H9 (cell line): ENCODE data around the gene OR52K2. TPM values are rescaled to one million over a fixed set of nuclear protein-coding genes. Genes with fewer than 3 reads are reported as not detected.

Experiments used
- DNase-seq: peaks from one replicate; pipeline ENCODE4 v3.0.0-alpha.2; 2017
- H2AFZ ChIP-seq: one replicate; pipeline ENCODE4 v1.6.1; 2013; ENCODE audit warnings: mild to moderate bottlenecking, low read length, control low read depth, moderate library complexity
- H2AK5ac ChIP-seq: 2 replicates; pipeline ENCODE4 v1.6.1; 2013; ENCODE audit warnings: low read length, control low read depth, mixed read lengths; ENCODE audit not compliant: insufficient read length
- H2BK120ac ChIP-seq: one replicate; pipeline ENCODE4 v1.6.1; 2013; ENCODE audit warnings: low read depth, mild to moderate bottlenecking, low read length, control low read depth, inconsistent platforms; ENCODE audit not compliant: poor library complexity, severe bottlenecking
- H2BK12ac ChIP-seq: 2 replicates; pipeline ENCODE4 v1.6.1; 2013; ENCODE audit warnings: low read length, control low read depth, mixed read lengths, low read depth; ENCODE audit not compliant: insufficient read length
- H2BK15ac ChIP-seq: 2 replicates; pipeline ENCODE4 v1.6.1; 2013; ENCODE audit warnings: low read depth, low read length, control low read depth
- H2BK20ac ChIP-seq: one replicate; pipeline ENCODE4 v1.6.1; 2013; ENCODE audit warnings: low read depth, mild to moderate bottlenecking, low read length, control low read depth, inconsistent platforms; ENCODE audit not compliant: poor library complexity, severe bottlenecking
- H2BK5ac ChIP-seq: 2 replicates; pipeline ENCODE4 v1.6.1; 2013; ENCODE audit warnings: low read length, control low read depth, mixed read lengths; ENCODE audit not compliant: insufficient read length
- H3K14ac ChIP-seq: 2 replicates; pipeline ENCODE4 v1.6.1; 2013; ENCODE audit warnings: low read length, control low read depth; ENCODE audit not compliant: insufficient read depth
- H3K18ac ChIP-seq: 2 replicates; pipeline ENCODE4 v1.6.1; 2013; ENCODE audit warnings: low read depth, mild to moderate bottlenecking, mixed read lengths, low read length, control low read depth; ENCODE audit not compliant: insufficient read length
- H3K23ac ChIP-seq: 2 replicates; pipeline ENCODE4 v1.6.1; 2013; ENCODE audit warnings: low read length, control low read depth, mixed read lengths, low read depth; ENCODE audit not compliant: insufficient read length
- H3K23me2 ChIP-seq: 2 replicates; pipeline ENCODE4 v1.6.1; 2013; ENCODE audit warnings: low read depth, mild to moderate bottlenecking, mixed read lengths, low read length, control low read depth; ENCODE audit not compliant: insufficient read length, poor library complexity, severe bottlenecking
- H3K27ac ChIP-seq: 2 replicates; pipeline ENCODE4 v1.5.1; 2013; ENCODE audit warnings: low read length, control low read depth, mixed read lengths, low read depth; ENCODE audit not compliant: insufficient read length
- H3K27me3 ChIP-seq: 2 replicates; pipeline ENCODE4 v1.6.1; 2013; ENCODE audit warnings: low read length, control low read depth, inconsistent platforms; ENCODE audit not compliant: insufficient read depth
- H3K4ac ChIP-seq: 2 replicates; pipeline ENCODE4 v1.6.1; 2013; ENCODE audit warnings: low read depth, mild to moderate bottlenecking, control low read depth, inconsistent platforms, low read length, moderate library complexity
- H3K4me1 ChIP-seq: 2 replicates; pipeline ENCODE4 v1.6.1; 2013; ENCODE audit warnings: low read length, control low read depth, inconsistent platforms; ENCODE audit not compliant: insufficient read depth
- H3K4me2 ChIP-seq: 2 replicates; pipeline ENCODE4 v1.6.1; 2013; ENCODE audit warnings: low read length, control low read depth, mixed read lengths; ENCODE audit not compliant: insufficient read length, insufficient read depth
- H3K56ac ChIP-seq: 2 replicates; pipeline ENCODE4 v1.6.1; 2013; ENCODE audit warnings: low read depth, mild to moderate bottlenecking, mixed read lengths, low read length, control low read depth; ENCODE audit not compliant: insufficient read length
- H3K79me1 ChIP-seq: 2 replicates; pipeline ENCODE4 v1.6.1; 2013; ENCODE audit warnings: low read depth, mild to moderate bottlenecking, moderate library complexity, low read length, control low read depth, inconsistent platforms; ENCODE audit not compliant: insufficient read depth, poor library complexity, severe bottlenecking
- H3K79me2 ChIP-seq: 2 replicates; pipeline ENCODE4 v1.6.1; 2013; ENCODE audit warnings: low read length, control low read depth, inconsistent platforms; ENCODE audit not compliant: insufficient read depth
- H3K9ac ChIP-seq: 2 replicates; pipeline ENCODE4 v1.6.1; 2013; ENCODE audit warnings: low read length, control low read depth, mixed read lengths; ENCODE audit not compliant: insufficient read length; ENCODE audit errors: extremely low read depth
- H3K9me3 ChIP-seq: one replicate; pipeline ENCODE4 v1.6.1; 2013; ENCODE audit warnings: low read depth, low read length, inconsistent platforms; ENCODE audit not compliant: control insufficient read depth
- H3T11ph ChIP-seq: one replicate; pipeline ENCODE4 v1.6.1; 2013; ENCODE audit warnings: mild to moderate bottlenecking, low read length, control low read depth, inconsistent platforms
- H4K20me1 ChIP-seq: one replicate; pipeline ENCODE4 v1.6.1; 2013; ENCODE audit not compliant: control insufficient read depth, insufficient read length, insufficient read depth
- H4K5ac ChIP-seq: 2 replicates; pipeline ENCODE4 v1.6.1; 2013; ENCODE audit warnings: low read depth, mild to moderate bottlenecking, mixed read lengths, low read length, control low read depth; ENCODE audit not compliant: insufficient read length
- H4K8ac ChIP-seq: replicated peaks from 2 replicates; pipeline ENCODE4 v1.6.1; 2013; ENCODE audit warnings: low read length, control low read depth, mixed read lengths, low read depth; ENCODE audit not compliant: insufficient read length
- H4K91ac ChIP-seq: 2 replicates; pipeline ENCODE4 v1.6.1; 2013; ENCODE audit warnings: low read depth, mild to moderate bottlenecking, moderate library complexity, mixed read lengths, low read length, control low read depth; ENCODE audit not compliant: insufficient read length
- H3K27ac Mint-ChIP-seq, 3 experiments: 2 replicates in 2 of 3; 3 replicates in 1 of 3; pipeline ENCODE4 v1.8.0; 2020 to 2021; ENCODE audit warnings: mixed read lengths in 3 of 3, mild to moderate bottlenecking in 1 of 3, moderate library complexity in 1 of 3
- H3K27me3 Mint-ChIP-seq: 2 replicates; pipeline ENCODE4 v1.8.0; 2021; ENCODE audit warnings: low read depth, mild to moderate bottlenecking, moderate library complexity, mixed read lengths
- H3K36me3 Mint-ChIP-seq, 3 experiments: 2 replicates in 2 of 3; 3 replicates in 1 of 3; pipeline ENCODE4 v1.8.0; 2020 to 2021; ENCODE audit warnings: low read depth in 3 of 3, mixed read lengths in 3 of 3; ENCODE audit not compliant: insufficient read depth in 1 of 3
- H3K4me1 Mint-ChIP-seq, 2 experiments: 2 replicates each; pipeline ENCODE4 v1.8.0; 2020; ENCODE audit warnings: mixed read lengths in 2 of 2
- H3K4me3 Mint-ChIP-seq, 2 experiments: 2 replicates in 1 of 2; 3 replicates in 1 of 2; pipeline ENCODE4 v1.8.0; 2020 to 2021; ENCODE audit warnings: mild to moderate bottlenecking in 2 of 2, mixed read lengths in 2 of 2, moderate library complexity in 1 of 2
- H3K9me3 Mint-ChIP-seq, 2 experiments: 2 replicates in 1 of 2; 3 replicates in 1 of 2; pipeline ENCODE4 v1.8.0; 2020; ENCODE audit warnings: mild to moderate bottlenecking in 2 of 2, mixed read lengths in 2 of 2, moderate library complexity in 1 of 2
- WGBS: extraction: QIAGEN DNeasy Blood & Tissue Kit; methylation state at CpG from one replicate; pipeline ENCODE4 v1.1.7; 2013; ENCODE audit warnings: missing lambda C conversion rate, low lambda C conversion rate, mixed read lengths; ENCODE audit not compliant: insufficient read length; ENCODE audit errors: extremely low coverage; 5-methylcytosine and 5-hydroxymethylcytosine counted together
- total RNA-seq: library from RNA; stranded (reverse); gene quantifications from 2 replicates; pipeline ENCODE4 v1.2.1, GENCODE V29; 2021
- TF ChIP-seq, protein P1 (sequence below): fragments of 200-600 bp; sonication (generic); conservative IDR thresholded peaks from 3 replicates; pipeline ENCODE4 v1.8.0; 2021; ENCODE audit warnings: antibody characterized with exemption, mild to moderate bottlenecking

Gene OR52K2
- total RNA-seq, 1 experiment from 2014 or later: not detected

DNA sequence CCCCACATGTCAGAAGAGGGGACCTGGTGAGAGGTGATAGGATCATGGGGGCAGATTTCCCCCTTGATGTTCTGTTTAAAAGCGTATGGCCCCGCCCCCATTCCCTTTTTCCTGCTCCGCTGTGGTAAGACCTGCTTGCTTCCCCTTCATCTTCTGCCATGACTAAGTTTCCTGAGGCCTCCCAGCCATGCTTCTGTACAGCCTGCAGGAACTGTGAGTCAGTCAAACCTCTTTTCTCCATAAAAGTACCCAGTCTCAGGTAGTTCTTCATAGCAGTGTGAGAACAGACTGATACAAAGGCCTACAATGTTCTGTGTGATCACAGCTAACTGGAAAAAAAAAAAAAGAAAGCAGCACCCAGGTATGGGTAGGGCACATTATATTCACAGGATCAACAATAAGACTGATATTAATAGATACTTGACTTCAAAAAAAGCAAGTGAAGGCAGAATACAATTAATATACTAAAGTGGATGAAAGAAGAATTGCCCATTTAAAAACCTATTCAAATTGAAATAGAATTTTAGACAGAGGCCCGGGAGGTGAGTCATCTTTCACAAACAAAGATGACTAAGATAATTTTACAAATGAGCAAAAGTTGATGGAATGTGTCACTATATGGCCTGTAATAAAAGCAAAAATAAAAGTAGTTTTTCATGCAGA lies 31.6 kb downstream of the OR52K2 start:
- H4K8ac ChIP-seq: no peak overlapping the region
- no peak overlapping the region for H2AFZ ChIP-seq
- no peak overlapping the region for H3K27ac ChIP-seq
- Mint-ChIP-seq H3K27ac (no peak overlapping the region), H3K27me3 (no peaks in the 10 kb centered on the region), H3K36me3 (no peaks in the 10 kb centered on the region), H3K4me3 (no peak overlapping the region), H3K9me3 (no peaks in the 10 kb centered on the region), H3K4me1 (peaks cover 6 to 10% of the 10 kb centered on the region in 2 experiments)
- H3K4ac ChIP-seq: no peak overlapping the region
- H2BK120ac ChIP-seq: no peak overlapping the region
- no peaks in the 10 kb centered on the region for H3K79me2 ChIP-seq
- no CpG with 5 or more reads among the region's 4 CpGs for WGBS
- no peaks in the 10 kb centered on the region for H3K27me3 ChIP-seq
- H3K4me1 ChIP-seq: no peaks in the 10 kb centered on the region; the same call in 1 of the 2 replicates
- no peak overlapping the region for H4K91ac ChIP-seq
- no peak overlapping the region for H3T11ph ChIP-seq
- H3K23ac ChIP-seq: no peak overlapping the region
- H4K5ac ChIP-seq: no peak overlapping the region
- TF ChIP-seq, protein P1, sequence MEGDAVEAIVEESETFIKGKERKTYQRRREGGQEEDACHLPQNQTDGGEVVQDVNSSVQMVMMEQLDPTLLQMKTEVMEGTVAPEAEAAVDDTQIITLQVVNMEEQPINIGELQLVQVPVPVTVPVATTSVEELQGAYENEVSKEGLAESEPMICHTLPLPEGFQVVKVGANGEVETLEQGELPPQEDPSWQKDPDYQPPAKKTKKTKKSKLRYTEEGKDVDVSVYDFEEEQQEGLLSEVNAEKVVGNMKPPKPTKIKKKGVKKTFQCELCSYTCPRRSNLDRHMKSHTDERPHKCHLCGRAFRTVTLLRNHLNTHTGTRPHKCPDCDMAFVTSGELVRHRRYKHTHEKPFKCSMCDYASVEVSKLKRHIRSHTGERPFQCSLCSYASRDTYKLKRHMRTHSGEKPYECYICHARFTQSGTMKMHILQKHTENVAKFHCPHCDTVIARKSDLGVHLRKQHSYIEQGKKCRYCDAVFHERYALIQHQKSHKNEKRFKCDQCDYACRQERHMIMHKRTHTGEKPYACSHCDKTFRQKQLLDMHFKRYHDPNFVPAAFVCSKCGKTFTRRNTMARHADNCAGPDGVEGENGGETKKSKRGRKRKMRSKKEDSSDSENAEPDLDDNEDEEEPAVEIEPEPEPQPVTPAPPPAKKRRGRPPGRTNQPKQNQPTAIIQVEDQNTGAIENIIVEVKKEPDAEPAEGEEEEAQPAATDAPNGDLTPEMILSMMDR: no peak
- no peaks in the 10 kb centered on the region for H3K79me1 ChIP-seq
- H3K9ac ChIP-seq: no peak overlapping the region
- H3K23me2 ChIP-seq: no peaks in the 10 kb centered on the region
- H3K4me2 ChIP-seq: no peak overlapping the region
- no peak overlapping the region for H2BK15ac ChIP-seq
- no peaks in the 10 kb centered on the region for H4K20me1 ChIP-seq
- H3K14ac ChIP-seq: no peak overlapping the region
- H3K18ac ChIP-seq: no peak overlapping the region
- H2BK5ac ChIP-seq: no peak overlapping the region
- H2BK20ac ChIP-seq: no peak overlapping the region
- H2BK12ac ChIP-seq: no peak overlapping the region
- no peak for DNase-seq
- no peak overlapping the region for H2AK5ac ChIP-seq
- H3K56ac ChIP-seq: no peak overlapping the region
- H3K9me3 ChIP-seq: no peaks in the 10 kb centered on the region
